Fibroblast of skin of abdomen (primary cell): Measurements from ENCODE around the gene SPOCK3.
"Not testable (repeated sequence)": the region's sequence is repeated elsewhere in the genome, so short reads cannot be mapped to it uniquely, and the experiment has no call there.

Experiments
- DNase-seq: peaks from one replicate; pipeline ENCODE4 v3.0.0-alpha.2; 2013

SPOCK3 gene

DNA sequence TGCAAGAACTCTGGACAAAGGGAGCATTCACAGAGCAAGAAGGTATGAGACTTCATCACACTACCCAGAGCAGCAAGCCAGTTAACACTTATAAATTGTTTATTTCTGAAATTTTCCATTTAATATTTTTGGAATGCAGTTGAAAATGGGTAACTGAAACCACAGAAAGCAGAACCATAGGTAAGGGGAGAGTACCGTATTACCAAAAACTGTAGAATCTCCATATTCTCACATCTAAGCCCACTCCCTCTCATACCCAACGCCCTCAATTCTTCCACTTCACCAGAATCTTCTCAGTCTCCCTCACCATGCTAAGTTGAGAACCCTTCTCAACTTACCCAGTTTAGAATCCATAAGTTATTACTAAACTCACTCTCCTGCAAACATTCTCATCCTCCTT is 277.8 kb downstream of the SPOCK3 start:
- DNase-seq: no peak

DNA sequence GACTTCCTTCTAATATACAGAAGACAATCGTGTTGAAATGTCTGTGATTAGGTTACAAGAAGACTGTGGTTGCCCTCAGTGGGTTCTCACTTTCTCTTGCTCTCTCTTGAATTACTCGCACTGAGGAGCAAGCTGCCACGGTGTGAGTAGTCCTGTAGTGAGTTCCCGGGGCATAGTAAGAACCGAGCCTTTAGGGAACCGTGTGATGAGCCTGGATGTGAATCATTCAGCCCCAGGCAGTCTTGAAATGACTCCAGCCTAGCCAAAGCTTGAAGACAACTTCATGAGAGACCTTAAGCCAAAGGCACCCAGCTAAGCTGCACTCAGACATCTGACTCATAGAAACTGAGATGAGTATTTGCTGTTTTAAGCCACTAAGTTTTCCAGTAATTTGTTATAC is 292.7 kb downstream of the SPOCK3 start:
- no peak for DNase-seq

DNA sequence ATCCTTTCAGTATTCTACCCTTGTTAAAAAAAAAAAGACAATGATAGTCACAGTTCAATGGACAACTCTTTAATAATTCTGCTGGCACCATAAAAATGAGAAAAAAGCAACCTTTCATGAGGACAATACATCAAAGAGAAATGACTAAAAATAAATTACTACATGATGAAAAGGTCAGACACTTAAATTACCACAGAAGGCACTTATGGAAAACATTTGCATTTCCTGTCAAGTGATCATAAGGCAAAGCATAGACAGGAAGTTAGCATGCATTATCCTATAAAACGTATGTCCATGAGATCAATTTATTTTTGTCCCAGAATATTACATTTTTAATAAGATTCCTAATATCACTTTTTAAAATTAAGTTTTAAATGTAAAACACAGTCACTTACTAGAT is 303.8 kb downstream of the SPOCK3 start:
- no peak for DNase-seq

- DNase-seq: no peak
Observed at GRCh38 chr4:166924424-166924823, 309.9 kb downstream of the SPOCK3 start.

- no peak for DNase-seq
Observed at GRCh38 chr4:166913926-166914325, 320.4 kb downstream of the SPOCK3 start.

DNA sequence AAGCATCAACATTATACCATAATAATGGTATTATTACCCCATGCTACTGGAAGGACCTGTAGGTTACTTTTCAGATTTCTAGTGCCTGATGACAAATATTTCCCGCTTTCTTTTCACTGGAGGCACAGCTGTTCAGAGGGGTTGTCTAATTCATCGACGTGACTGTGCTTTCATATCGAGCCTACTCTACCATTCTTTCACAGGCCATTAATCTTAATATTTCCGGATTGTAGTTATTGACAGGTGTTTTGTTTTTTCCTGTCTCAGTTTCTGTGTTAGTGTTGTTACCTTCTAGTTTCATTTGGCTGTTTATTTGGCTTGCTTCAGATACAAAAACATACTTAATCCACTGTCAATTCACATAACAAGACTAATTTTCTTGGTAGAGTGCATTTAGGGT is 330.9 kb downstream of the SPOCK3 start:
- no peak for DNase-seq

GRCh38 chr4:166902941-166903340 is 331.4 kb downstream of the SPOCK3 start:
- no peak for DNase-seq

DNA sequence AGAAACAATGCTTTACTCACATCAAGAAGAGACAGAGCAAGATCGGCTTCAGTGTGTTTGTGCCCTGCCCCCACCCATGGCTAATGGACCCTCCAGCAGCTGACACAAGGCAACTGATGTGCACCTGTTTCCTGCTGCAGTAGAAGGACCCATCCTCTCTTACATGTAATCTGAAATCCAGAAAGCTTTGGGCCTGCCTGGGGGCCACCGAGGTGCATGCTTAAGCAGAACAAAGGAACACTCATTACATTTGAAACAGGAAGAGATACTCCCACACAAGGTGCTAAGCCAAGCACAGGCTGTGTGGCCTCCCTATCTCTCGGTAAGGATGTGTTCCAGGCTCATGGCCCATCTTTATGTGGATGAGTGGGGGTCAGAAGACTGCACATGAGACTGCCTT is 338.0 kb downstream of the SPOCK3 start:
- DNase-seq: no peak

DNA sequence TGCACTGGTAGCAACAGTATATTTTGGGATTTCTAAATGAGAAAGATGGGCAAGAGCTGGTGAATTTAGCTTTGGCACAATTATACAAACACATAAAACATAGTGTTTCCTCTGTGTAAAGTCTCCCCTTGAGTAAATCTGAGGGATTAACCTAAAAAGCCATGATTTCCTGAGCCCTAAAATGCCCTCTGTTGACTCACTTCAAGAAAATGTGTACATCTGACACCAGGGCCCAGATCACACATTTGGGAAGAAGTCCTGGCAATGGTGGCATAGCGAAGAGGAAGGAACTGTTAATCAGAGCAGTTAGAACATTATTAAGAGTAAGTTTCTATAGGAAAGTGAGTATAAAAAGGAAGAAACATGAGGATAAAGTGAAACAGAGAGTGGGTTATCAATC is 338.5 kb downstream of the SPOCK3 start:
- no peak for DNase-seq

- no peak for DNase-seq
Observed at GRCh38 chr4:166887457-166887856, 346.8 kb downstream of the SPOCK3 start.

- DNase-seq: no peak
Observed at GRCh38 chr4:166886718-166887117, 347.6 kb downstream of the SPOCK3 start.

DNA sequence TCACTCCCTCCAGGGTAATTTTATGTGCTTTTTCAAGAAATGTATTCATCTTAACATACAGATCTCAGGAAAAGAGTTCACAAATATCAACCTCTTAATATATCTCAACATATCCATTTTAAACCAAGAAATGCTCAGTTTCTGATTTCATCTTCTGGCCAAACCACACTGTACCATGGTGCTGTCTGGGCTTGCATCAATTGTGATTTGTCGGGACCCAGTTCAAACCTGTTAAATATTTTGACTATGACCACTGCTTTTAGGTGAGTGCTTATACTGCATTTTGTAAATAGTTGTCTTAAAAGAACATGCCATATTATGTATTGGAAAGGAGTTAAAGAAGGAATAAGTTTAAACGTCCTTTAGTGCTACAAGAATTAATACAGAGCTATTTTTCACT is 352.1 kb downstream of the SPOCK3 start:
- no peak for DNase-seq

GRCh38 chr4:166875821-166876220 is 358.5 kb downstream of the SPOCK3 start:
- no peak for DNase-seq

- no peak for DNase-seq
Observed at GRCh38 chr4:166862032-166862431, 372.3 kb downstream of the SPOCK3 start.

DNA sequence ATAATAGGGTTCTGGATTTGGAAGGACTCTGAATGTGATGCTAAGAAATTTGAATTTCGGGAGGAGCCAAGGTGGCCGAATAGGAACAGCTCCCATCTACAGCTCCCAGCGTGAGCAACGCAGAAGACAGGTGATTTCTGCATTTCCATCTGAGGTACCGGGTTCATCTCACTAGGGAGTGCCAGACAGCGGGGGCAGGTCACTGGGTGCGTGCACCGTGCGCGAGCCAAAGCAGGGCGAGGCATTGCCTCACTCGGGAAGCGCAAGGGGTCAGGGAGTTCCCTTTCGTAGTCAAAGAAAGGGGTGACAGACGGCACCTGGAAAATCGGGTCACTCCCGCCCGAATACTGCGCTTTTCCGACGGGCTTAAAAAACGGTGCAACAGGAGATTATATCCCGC is 383.9 kb downstream of the SPOCK3 start:
- not testable (repeated sequence) for DNase-seq

DNA sequence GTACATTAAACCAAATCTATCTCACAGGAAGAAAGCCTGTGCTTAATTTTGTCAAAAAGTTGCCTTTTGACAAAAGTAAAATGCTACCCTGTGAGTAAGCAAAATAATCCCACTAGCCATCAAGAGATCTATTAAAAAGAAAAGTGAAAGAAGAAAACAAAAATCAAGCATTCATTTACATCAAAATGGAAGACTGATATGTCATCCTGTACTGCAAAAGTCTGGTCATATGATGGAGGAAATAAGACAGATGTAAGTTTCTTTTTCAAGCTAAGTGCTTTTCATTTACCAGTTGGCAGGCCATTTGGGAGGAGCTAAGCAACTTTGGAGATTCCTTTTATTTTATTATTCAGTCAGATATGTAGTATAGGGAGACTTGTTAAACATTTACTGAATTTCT is 387.4 kb downstream of the SPOCK3 start:
- no peak for DNase-seq

DNA sequence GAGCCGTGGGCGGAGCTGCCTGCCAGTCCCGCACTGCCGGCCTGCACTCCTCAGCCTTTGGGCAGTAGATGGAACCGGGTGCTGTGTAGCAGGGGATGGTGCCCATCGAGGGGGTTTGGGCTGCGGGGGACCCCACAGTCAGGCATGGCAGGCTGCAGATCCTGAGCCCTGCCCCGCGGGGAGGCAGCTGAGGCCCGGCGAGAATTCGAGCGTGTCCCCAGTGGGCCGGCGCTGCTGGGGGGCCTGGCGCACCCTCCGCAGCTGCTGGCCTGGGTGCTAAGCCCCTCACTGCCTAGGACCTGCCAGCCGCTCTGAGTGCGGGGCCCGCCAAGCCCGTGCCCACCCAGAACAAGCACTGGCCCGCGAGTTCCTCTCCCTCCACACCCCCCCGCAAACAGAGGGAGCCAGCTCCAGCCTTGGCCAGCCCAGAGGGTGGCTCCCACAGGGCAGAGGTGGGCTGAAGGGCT is 391.5 kb downstream of the SPOCK3 start:
- no peak for DNase-seq

GRCh38 chr4:166839615-166840251 is 394.6 kb downstream of the SPOCK3 start:
- no peak for DNase-seq

GRCh38 chr4:166838975-166839614 is 395.2 kb downstream of the SPOCK3 start:
- DNase-seq: no peak

GRCh38 chr4:166836865-166837264 is 397.4 kb downstream of the SPOCK3 start:
- no peak for DNase-seq

DNA sequence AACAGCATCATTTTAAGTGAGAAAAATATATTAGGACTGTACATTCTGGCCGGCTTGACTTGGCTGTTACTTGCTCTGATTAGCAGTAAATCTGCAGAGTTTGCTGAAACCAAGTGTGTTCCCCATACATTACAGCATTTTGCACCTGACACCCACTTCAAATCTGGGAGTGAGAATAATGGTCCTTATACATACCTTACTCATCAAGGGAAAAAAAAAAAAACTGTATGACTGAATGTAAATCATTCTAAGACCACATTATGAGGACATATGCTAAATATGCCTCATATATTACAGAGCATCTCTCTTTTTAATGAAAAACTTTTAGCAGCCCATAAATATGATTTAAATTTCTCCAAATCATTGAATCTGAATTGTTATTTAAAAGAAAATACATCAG is 406.7 kb downstream of the SPOCK3 start:
- no peak for DNase-seq

DNA sequence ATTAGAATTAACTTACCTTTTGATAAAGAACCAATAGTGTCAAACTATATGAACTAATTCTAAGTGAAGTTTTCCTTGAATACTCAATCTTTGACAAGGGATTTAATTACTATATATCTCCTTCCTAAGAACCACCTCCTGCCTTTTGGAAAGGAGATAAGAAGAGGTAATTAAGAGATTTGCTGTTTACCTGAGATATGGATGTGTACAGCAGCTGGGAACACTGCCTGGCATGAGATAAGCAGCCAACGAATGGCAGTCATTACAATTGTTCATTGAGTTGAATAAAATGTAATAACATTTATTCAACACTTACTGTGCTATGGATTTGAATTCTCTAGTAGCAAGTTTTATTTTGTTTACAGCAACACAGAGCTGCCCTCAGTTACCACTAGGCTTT is 407.1 kb downstream of the SPOCK3 start:
- DNase-seq: no peak

GRCh38 chr4:166823848-166824247 is 410.4 kb downstream of the SPOCK3 start:
- DNase-seq: no peak

DNA sequence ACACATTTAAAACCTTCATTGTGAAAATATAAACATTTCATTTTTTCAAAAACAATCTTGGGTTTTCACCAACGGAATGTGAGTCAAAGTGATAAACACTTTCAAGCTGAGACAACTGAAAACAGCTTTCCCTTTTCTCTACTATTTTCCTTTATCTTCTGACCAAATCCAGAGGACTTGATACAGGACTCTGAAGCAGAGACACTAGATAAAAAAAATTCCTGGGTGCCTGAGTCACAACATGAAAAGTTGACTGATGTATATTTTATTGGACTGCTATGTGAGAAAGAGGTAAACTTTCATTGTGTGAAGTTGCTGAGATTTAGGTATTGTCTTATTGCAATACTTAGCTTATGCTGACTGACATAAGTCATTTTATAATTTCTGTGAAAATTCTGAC is 411.2 kb downstream of the SPOCK3 start:
- no peak for DNase-seq

- DNase-seq: no peak
Observed at GRCh38 chr4:166822386-166822785, 411.9 kb downstream of the SPOCK3 start.
